GM21381 (cell line): Measurements from ENCODE around the gene EIF6.

Source experiments
- ATAC-seq: cut with Tn5 transposase; IDR thresholded peaks from one replicate; pipeline ENCODE4 v1.9.1; 2021; ENCODE audit warnings: mild to moderate bottlenecking, moderate library complexity; ENCODE audit not compliant: unreplicated experiment

Gene EIF6

DNA sequence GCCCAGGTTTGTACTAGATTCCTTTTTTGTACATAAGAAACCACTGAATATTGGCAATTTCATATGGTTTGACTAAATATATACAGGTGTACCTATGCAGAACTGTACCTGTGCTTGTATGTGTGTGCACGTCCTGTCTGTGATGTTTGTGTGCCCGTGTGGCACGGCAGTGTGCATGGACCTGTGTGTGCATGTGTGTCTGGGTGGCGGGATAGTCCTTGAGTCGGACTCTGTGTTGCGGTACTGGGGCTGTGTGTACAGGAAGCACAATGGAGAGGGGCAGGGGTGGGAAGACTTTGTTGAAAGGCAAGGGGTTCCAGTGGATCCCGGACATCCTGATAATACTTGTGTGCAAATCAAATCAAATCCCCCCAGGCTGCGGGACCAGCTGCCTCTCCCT is 11.1 kb upstream of the EIF6 start:
- no peak for ATAC-seq

DNA sequence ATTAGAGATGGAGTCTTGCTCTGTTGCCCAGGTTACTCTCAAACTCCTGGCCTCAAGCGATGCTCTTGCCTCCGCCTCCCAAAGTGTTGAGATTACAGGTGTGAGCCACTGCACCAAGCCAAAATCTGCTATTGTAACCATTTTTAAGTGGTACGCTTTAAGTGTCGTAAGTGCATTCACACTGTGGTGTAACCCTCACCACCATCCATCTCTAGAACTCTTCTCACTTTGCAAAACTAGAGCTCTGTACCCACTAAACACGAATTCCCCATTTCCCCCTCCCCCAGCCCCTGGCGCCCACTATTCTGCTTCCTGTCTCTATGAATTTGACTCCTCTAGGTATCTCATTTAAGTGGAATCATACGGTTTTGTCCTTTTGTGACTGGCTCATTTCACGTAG is 10.5 kb upstream of the EIF6 start:
- ATAC-seq = no peak

DNA sequence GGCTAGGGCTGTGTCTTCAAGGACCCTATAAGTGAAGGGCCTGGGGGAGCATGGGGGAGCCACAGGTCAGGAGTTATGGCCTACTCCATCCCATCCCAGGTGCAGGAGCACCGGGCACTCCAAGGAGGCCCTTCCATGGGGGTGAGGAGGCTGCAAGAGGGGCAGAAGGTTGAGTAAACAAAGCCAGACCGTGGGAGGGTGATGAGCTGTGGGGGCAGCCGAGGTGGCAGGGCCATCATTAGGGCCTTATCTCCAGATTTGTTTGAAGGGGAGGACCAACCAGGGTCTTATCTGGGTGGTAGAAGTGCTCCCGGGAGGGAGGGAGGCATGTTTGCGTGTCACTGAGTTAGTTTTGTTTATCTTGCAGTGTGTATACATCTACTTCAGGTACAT is 9.7 kb upstream of the EIF6 start:
- no peak for ATAC-seq

DNA sequence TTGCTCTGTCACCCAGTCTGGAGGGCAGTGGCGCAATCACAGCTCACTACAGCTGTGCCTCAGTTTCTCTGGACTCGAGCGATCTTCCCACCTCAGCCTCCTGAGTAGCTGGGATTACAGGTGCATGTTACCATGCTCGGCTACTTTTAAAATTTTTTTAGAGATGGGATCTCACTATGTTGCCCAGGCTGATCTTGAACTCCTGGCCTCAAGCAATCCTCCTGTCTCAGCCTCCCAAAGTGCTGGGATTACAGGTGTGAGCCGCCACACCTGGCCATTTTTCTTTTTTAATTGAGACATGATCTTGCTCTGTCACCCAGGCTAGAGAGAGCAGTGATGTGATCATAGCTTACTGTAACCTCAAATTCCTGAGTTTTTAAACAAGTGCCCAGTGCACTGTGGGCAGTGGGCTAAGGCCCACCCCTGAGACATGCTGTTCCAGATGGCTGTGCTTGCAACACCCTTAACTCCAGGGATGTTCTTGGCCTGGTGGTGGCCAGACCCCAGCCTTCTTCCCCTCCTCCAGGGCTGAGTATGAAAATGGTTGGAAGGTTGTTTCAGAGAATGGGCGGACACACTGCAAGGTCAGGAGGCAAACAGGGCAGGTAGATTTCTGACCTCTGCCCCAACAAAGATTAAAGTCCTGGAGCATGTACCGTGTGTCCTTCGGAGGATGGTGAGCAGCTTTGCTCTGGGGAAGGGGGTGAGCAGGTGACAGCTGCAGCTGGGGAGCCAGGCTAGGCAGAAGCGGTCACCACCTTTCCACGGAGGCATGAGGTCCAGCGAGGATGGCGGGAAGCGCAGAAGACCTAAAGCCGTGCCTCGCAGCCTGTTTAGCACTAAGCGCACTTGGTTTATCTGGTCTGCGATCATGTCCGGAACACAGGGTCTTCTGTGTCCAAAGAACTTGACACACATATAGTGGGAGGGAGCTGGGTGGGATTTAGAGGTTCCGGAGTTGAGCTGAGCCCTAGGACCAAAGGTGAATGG is 9.0 kb upstream of the EIF6 start:
- ATAC-seq = no peak

DNA sequence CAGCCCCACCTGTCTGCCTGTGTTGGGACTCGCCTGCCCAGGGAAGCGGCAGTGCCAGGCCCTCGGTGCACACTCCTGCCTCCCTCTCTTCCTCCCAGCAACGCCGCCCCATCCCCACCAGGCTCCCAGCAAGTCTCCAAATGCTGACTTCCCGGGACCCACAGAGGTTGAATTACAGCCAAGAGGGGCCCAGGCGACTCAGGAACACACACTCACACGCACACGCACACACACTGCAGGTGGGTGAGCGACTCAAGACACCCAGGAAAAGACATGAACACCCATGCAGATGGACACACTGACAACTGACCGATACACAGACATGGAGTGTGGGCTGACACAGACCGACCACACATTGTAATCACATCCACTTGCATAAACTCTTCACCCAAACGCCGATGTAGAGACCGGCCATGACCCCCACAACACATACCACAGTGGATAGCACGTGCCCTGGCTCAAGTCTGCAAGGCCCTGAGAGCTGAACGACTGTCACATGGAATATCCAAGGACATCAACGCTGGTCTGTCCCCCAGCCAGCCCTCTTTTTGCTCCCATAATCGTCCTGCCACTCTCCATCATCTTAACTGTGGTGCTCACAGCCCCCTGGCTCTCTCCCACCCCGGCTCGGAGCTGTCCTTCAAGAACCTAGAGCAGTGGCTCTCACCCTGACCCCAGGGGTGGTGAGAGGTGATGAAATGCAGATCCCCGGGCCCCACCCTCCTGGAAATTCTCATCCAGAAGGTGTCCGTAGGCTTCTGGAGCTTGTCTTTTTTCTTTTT is 8.1 kb upstream of the EIF6 start:
- no peak for ATAC-seq

DNA sequence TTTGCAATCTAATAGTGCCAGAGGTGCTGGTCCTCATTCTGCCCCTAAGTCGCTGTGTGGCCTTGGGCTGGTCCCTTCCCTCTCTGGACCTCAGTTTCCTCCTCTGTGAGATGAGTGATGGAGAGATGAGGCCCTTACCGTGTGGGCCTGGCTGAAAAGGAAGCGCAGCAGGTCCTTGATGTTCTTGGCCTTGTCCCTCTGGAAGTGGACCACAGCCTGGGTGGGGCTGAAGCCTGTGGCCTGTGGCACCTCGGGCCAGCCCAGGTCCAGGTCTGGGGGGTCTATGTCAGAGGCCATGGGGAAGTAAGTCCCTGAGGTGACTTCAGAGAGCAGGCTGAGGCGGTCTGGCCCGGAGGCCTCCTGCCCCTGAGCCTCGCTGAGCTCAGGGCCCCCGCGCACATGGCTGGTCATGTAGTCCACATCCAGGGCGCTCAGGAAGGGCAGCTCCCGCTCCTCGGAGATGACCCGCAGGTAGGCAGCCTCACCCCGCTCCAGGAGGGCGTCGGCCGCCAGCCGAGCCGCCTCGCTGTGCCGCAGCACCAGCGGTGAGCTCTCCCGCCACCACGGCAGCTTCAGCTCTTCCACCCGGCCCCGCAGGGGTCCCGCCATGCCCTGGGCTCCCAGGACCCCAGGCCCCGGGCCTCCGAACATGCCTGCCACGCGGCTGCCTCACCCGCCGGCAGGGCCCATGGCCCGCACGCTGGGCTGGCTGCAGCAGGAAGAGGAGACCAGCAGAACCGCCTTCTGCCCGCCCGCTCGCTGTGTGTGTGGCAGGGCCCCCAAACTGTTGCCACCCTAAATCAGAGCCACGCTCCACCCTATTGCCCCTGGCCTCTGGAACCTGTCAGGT is 7.3 kb upstream of the EIF6 start, which contains the start of gene FAM83C:
FAM83C (minus strand) TSS at position 772 of the 850 bp plus-strand sequence; CDS start at position 651, 121 bp downstream.
- ATAC-seq = no peak

DNA sequence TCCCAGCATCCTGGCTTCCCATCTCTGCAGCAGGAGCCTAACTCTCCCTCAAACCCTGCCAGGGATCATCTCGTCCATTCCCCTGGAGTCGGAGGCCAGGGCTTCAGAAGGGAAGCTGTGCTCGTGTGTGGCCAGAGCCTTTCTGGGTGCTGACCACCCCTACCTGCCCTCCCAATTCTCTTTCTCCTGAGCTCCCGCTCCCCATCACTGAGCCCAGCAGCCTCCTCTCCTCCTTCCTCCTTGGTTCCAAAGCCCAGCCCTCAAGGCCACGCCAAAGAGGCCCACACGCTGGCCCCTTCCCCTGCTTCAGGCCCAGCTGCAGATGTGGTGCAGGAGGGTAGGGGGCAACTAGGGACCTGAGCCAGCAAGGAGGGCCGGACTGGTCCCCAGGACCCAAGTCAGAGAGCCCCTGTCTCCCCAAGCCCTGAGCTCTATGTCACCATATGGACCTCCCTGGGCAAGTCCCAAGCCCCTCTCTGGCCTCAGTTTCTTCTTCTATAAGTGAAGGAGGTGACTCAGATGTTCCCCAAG is 6.4 kb upstream of the EIF6 start:
- no peak for ATAC-seq

DNA sequence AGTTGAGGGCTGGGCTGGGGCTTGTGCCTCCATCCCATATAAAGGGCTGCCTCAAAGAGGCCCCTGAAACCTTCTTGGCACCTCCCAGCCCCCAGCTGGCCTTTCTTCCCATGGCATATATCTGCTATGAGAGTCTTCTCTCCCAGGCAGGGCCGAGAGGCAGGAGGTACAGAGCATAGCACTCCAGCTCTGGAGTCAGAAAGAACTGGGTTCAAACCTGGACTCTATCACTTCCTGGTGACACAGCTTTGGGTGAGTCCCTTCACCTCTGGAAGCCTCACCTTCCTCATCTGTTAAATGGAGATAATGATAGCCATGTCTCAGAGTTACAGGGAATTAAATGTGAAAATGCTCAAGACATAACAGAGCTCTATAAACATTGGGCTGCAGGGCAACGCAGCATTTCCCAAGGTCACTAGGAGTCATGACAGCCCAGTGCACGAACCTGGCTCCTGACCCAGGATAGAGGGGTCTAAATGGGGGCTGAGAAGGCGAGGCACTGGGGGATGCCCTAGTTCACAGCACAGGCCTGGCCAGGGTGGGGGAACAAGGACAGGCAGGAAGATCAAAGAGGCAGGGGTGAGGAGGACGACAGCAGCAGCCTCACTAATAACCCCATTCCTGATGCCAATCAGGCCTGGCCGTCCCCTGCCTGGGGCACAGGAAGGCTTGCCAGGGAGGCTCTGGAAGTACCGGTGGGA is 5.8 kb upstream of the EIF6 start:
- ATAC-seq = no peak

DNA sequence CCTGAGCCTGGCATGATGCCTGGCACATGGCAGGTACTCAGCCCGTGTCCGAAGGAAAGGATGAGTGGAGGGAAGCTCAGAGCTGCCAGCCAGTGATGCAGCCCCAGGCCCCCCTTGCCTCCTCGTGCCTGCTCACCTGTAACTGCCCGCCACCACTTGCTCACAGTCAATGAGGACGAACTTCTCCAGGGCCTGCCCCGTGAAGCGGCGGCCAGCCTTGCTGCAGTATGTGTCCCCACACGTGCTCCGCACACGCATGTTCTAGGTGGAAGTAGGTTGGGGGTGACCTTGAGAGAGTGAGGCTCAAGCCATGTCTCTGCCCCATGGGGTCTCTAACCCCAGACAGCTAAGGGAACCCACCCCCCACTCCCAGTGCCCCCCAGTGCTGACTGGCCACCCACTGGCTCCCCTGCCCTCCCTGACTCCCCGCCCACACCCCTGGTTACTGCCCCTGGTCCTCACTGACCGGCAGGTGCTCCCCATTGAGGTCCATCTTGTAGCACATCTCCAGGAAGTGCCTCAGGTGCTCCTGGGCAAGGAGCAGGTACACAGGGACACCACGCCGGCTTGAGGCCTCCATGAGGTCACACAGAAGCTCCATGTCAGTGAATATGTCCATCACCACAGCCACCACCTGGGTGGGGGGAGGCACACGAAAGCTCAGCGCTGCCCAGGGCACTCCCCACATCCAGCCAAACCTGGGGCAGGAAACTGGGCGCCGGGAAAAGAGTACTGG is 3.9 kb upstream of the EIF6 start:
- no peak for ATAC-seq

DNA sequence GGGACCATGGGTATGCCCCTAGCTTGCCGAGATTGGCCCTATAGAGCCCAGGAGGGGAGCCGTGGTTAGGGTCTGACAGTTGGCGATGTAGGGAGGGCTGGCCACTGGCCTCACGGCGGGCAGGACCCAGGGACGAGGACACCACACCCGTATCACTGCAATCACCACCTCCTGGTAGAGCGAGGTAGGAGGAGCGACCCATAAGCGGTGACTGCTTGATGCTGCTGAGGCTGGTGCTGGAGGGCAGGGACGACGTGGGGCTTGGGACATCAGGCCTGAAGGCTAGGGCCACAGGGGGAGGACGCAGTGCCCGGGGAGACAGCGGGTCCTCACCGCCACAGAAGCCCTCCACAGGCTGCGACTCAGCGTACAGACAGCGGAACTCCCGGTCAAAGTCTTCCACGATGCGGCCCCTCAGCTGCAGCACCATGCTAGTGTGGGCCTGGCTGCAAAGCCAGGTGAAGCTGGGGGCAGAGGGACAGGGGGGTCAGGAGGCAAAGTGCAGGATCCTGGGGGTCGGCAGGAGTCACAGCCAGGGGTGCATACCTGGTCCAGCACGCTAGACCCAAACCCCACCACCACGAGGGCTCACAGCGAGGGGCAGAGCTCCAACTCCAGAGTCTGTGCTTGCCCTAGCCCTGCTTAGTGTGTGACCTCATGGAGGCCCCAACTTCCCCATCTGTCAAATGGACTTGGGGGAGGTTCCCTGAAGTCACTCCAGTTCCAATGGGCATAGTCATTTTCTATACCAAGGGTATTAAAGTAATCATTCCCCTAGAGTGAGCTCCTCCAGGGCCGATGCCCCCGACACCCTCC is 3.1 kb upstream of the EIF6 start:
- ATAC-seq = no peak

DNA sequence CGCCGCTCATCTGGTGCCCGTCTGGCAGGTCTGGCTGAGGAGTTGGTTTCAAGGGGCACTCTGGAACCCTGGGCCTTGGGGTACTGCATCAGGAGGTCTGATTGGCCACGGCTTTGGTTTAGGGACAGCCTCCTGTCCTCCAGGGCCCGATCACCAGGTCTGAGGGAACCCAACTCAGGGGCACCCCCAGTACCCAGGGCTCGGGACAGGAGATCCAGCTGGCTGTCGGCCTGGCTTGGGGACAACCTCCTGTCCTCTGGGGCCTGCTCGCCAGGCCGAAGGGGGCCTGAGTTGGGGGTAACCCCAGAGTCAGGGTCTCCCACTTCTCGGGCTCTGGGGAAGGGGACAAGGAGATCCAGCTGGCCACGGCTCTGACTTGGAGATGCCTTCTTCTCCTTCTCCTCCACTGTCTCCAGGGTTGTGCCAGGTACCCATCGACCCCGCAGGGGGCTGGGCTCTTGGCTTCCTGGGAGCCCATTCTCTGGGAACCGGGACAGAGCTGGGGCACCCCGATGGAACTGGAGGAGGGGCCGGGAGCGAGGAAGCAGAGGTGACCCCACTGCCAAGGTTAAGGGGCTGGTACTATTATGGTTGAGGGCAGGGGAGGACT is 2.4 kb upstream of the EIF6 start:
- no peak for ATAC-seq

DNA sequence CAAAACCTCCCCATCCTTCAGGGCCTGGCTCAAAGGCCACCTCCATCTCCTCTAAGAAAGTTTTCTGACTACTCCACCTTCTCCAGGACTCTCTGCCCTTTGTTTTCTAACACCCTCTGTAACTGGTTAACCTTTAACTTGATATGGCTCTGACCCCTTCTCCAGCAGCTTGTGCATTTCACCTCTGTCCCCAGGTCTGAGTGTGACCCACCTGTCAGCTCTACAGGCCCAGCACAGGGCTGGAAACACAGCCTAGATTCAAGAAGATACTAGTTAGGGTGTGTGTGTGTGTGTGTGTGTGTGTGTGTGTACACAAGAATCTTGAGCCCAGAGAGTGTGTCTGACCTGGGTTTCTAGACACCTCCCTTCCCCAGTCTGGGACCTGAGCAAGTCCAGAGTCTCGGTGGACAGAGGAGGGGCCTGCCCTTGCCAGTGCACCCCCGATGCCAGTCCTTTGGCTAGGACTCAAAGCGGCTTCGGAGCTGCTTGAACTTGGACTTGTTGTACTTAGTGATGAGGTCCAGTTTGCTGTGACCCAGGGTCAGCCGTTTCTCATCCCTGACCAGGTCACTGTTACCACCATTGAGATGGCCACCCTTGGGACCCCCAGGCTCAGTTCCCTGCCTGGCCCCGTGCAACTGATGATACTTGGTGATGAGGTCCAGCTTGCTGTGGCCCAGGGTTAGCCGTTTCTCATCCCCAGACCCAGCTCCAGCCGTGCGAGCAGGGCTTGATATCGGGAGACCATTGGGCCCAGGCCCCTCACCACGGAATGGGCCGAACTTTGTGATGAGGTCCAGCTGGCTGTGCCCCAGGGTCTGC is 1.7 kb upstream of the EIF6 start:
- ATAC-seq = no peak

DNA sequence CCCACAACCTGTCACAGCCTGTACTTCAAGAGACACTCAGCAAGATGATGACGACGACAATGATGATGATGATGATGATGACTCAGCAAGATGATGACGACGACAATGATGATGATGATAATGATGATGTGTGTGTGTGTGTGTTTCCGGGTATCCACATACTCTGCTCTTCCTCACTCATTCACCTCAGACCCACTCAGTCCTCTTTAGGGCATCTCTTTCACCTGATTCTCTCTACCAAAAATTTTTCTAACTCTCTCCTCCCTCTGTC is 1.2 kb upstream of the EIF6 start:
- no peak for ATAC-seq

DNA sequence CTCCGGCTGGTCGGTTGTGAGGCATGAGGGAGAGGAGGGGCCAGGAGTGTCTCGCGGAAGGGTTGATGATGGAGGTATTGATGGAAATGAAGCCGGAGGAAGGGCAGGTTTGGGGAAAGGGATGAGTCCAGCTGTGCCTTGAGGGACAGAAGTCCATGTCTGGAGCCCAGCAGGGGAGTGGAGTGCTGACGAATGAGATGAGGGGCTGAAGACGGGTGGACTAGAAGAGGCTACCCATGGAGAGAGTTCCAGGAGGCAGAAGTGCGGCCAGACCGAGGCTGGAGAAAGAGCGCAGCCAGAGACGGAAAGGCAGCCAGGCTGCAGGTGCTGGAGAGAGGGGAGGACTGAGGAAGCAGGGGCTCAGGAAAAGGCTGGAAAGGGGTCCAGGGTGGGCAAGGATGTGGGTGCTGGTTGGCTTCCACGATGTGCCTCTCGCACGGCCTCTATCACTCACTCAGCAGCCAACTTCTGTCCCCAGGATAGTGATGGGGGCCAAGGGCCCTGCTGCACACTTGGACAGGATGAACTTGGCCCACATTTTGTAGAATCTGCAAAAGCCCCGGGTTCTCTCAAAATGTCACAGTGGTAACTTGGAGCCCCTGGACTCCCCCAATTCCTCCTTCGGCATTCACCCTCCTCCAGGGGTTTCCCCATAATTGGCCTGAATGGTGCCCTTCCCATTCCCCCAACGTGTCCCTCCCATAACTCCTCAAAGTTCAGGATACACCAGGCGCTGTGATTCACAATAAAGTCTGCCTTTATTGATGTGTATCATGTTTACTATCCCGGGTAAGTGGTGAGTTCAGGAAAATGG is 627 bp upstream of the EIF6 start:
- ATAC-seq = peak; percentile 8

DNA sequence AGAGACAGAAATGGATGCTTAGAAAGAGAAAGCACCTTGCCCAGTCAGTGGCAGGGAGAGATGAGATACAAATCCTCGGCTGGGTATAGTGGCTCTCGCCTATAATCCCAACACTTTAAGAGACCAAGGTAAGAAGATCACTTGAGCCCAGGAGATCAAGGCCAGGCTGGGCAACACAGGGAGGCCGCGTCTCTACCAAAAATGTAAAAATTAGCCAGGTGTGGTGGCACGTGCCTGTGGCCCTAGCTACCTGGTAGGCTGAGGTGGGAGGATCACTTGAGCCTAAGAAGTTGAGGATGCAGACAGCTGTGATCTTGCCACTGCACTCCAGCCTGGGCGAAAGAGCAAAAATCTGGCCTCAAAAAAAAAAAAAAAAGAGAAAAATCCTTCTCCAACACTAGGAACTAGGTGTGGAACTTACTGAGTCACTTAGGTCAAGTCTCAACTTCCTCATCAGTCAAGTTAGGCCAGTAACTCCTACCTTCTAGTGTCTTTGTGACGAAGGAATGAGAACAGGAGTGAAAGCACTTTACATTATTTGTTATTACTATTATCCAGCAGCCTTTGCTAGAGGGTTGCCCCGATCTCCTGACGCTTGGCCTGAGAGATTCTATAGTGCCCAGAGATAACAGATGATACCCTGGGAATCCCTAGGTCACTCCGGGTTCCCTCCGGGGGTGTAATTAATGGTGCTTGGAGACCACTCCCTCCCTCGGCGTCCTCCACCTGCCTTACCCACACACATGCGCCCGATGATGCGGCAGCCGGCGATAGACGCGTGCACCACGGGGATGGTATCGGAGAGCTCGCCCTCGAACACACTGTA is 918 bp downstream of the EIF6 start:
- ATAC-seq = no peak
